ENCODE measurements around the gene KRT33A. TPM values are rescaled to one million over a fixed set of nuclear protein-coding genes. Genes with fewer than 3 reads are reported as not detected.
"Not testable (repeated sequence)": the region's sequence is repeated elsewhere in the genome, so short reads cannot be mapped to it uniquely, and the experiment has no call there.

The KRT33A gene
- total and polyA plus RNA-seq, 12 donors, result not detected

DNA sequence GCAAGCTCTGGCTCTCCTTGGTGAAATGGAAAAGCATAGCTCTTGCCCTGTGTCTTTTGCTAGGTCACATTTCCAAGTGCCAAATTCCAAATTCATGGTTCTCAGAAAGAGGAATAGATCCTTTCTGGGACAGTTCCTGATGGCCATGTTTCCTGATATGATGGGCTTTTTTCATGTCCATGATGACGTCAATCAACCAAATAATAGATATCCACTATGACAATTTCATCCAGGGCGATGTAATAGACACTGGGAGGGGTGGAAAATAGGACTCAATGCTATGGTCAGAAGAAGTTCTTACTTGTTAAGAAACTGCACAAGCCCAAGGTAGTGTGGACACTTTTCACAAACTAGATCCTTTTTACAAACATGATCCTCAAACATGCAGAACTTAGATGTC lies 549 bp upstream of the KRT33A start:
- Histone ChIP-seq H3K4me3 (no peak overlapping the region), H3K27me3 (peaks cover 0 to 24% (median 13%) of the 10 kb centered on the region in 7 donors), H3K9me3 (peaks cover 0 to 4% (median 0%) of the 10 kb centered on the region in 11 donors), H3K36me3 (no peaks in the 10 kb centered on the region), H3K4me1 (no peaks in the 10 kb centered on the region), H3K27ac (no peak overlapping the region)
- no peak for DNase-seq
- intact Hi-C loops (cut with DNase I), result loop anchor here in 1 of 10 donors (10.0 kb wide), 1 partner anchor 1756 kb away; no protein-coding TSS in a partner anchor
- TF ChIP-seq, protein P1, sequence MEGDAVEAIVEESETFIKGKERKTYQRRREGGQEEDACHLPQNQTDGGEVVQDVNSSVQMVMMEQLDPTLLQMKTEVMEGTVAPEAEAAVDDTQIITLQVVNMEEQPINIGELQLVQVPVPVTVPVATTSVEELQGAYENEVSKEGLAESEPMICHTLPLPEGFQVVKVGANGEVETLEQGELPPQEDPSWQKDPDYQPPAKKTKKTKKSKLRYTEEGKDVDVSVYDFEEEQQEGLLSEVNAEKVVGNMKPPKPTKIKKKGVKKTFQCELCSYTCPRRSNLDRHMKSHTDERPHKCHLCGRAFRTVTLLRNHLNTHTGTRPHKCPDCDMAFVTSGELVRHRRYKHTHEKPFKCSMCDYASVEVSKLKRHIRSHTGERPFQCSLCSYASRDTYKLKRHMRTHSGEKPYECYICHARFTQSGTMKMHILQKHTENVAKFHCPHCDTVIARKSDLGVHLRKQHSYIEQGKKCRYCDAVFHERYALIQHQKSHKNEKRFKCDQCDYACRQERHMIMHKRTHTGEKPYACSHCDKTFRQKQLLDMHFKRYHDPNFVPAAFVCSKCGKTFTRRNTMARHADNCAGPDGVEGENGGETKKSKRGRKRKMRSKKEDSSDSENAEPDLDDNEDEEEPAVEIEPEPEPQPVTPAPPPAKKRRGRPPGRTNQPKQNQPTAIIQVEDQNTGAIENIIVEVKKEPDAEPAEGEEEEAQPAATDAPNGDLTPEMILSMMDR (IDR thresholded peaks at IDR 0.05), result no peak
- ATAC-seq, result no peak
- 77 to 84% methylated on average over 2 of the region's 2 CpGs for WGBS, 2 donors

DNA sequence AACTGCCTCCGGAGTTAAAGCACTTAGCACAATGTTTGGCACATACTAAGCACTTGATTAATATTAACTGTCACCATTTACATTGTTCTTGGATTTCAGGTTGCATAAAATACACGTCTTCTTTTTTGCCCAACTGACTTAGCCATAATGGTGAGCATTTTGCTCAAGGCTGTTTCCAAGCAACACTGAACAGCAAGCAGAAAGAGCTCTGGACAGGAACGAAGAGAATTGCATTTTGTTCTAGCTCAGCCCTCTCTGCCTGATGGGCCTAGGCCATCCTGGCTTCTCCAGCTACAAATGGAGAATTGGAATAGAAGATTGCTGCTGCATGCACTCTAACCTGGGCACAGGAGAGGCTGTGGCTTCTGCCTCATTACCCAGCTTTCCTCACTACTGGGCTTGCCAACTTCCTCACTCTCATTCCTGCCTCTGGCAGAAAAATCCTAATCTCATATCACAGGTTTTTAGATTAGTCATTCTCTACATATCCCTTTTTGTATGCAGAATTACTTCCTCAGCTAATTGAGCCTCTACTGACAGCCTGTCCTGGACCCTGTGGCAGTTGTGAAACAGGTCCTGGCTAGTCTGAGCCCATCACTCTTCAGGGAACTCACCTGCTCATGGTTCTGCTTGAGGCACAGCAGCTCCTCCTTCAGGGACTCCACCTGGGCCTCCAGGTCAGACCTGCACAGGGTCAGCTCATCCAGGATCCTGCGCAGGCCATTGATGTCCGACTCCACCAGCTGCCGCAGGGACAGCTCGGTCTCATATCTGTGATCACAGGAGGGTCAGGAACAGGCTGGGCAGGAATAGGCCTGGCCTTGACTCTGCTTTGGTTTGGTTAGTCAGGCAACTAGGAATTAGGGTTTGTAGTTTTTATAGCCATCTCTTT lies 2.5 kb downstream of the KRT33A start:
- H3K9me3 ChIP-seq, result no peaks in the 10 kb centered on the region
- no peak overlapping the region for H3K4me3 ChIP-seq
- DNase-seq, result no peak
- WGBS, 2 donors, result 84 to 87% methylated on average over 7 of the region's 7 CpGs
- no peaks in the 10 kb centered on the region for H3K4me1 ChIP-seq
- TF ChIP-seq, protein P1 (IDR thresholded peaks at IDR 0.05), result no peak
- H3K36me3 ChIP-seq, result no peaks in the 10 kb centered on the region
- ATAC-seq, result no peak
- peaks cover 0 to 19% (median 6%) of the 10 kb centered on the region in 7 donors for H3K27me3 ChIP-seq
- no peak overlapping the region for H3K27ac ChIP-seq
- intact Hi-C loops (cut with DNase I), result no loop called here

DNA sequence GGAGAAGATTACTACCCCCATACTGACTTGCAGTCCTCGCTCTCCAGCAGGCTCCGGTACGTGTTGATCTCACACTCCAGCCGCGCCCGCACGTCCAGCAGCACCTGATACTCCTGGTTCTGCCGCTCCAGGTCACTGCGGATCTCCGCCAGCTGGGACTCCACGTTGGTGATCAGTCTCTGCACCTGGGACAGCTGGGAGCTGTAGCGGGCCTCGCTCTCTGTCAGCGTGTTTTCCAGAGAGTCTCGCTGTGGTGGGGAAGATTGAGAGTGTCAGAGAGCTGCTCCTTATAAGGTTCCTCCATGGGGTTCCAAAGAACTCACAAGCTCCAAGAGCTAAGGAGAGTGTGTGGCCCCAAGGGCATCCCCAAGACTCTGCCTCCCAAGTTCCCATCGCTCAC lies 4.2 kb downstream of the KRT33A start:
- DNase-seq; H3K4me3 ChIP-seq; H3K27ac ChIP-seq; intact Hi-C loops (cut with DNase I); H3K27me3 ChIP-seq; ATAC-seq; H3K4me1 ChIP-seq; H3K36me3 ChIP-seq: not testable (repeated sequence)
- WGBS, 2 donors, result 88 to 91% methylated on average over 16 of the region's 16 CpGs
- peaks cover 0 to 14% (median 0%) of the 10 kb centered on the region in 11 donors for H3K9me3 ChIP-seq

DNA sequence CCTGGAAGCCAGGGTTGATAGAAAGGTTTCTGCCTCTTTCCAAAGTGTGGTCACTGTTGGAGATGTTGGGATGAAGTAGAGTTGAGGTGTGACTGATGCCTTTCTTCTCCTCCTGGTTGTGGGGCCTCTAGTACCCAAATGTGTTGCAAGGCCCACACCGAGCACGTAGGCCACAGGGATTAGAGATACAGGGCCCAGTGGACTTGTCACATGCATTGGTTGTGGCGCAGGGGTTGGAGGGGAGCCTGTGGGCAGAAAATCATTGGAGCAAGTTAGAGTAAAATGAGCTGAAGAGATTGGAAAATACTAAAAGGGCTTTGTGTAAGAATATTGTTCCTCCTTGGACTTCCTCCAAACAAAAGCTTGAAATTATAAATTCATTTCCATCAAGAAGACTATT lies 4.6 kb downstream of the KRT33A start:
- DNase-seq, result no peak
- Histone ChIP-seq H3K4me1 (no peaks in the 10 kb centered on the region), H3K4me3 (no peak overlapping the region), H3K9me3 (peaks cover 0 to 14% (median 0%) of the 10 kb centered on the region in 11 donors), H3K27ac (no peak overlapping the region), H3K27me3 (peaks cover 0 to 8% (median 0%) of the 10 kb centered on the region in 7 donors), H3K36me3 (no peaks in the 10 kb centered on the region)
- TF ChIP-seq, protein P1 (IDR thresholded peaks at IDR 0.05), result no peak
- ATAC-seq, result no peak
- WGBS, 2 donors, result 80 to 86% methylated on average over 3 of the region's 3 CpGs
- intact Hi-C loops (cut with DNase I), result no loop called here

DNA sequence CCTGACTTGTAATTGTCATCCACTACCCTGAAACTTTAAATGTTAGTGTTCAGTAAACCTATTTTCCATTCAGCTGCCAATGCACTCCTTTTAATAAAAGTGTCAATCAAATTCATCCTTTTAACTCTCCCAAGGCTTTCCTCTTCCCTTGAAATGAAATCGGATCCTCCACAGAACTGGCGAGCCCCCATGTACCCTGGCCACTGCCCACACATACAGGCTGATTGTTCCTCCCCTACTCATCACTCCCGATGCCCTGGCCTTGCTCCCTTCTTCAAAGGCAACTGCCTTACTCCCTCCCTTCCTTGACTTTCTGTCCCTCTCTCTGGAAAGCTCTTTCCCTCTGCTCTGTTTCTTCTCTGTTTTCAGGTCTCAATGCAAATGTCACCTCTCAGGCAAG lies 7.6 kb downstream of the KRT33A start:
- H3K27me3 ChIP-seq, result peaks cover 0 to 10% (median 0%) of the 10 kb centered on the region in 7 donors
- ATAC-seq, result no peak
- DNase-seq, result no peak
- intact Hi-C loops (cut with DNase I), result no loop called here
- peaks cover 0 to 14% (median 0%) of the 10 kb centered on the region in 11 donors for H3K9me3 ChIP-seq
- H3K4me1 ChIP-seq, result peaks cover 0 to 20% (median 0%) of the 10 kb centered on the region in 9 donors
- H3K27ac ChIP-seq, result no peak overlapping the region
- WGBS, 2 donors, result 75 to 79% methylated on average over 3 of the region's 3 CpGs
- TF ChIP-seq, protein P1 (IDR thresholded peaks at IDR 0.05), result no peak
- no peak overlapping the region for H3K4me3 ChIP-seq
- no peaks in the 10 kb centered on the region for H3K36me3 ChIP-seq
